Stimulated activated effector memory CD8-positive, alpha-beta T cell treated with anti-CD3 and anti-CD28 coated beads, Interleukin-12 subunit alpha, Interleukin-12 subunit beta, amount 100 ng/mL, for 72 hours (primary cell): Measurements from ENCODE around the gene CELSR1.
A peak's percentile ranks its signal among the peaks of the same experiment; 100 is the strongest.

Source experiments
- ATAC-seq: fragments of 150-1000 bp; cut with Tn5 transposase; 2 replicates; pipeline ENCODE4 v1.10.0; 2021
- DNase-seq, 2 donors: peaks; one replicate each; pipeline ENCODE4 v3.0.0; 2021 to 2022; ENCODE audit warnings: low spot score in 2 of 2
- H3K27ac Mint-ChIP-seq: one replicate; pipeline ENCODE4 v1.8.0; 2022; ENCODE audit warnings: mild to moderate bottlenecking, mixed read lengths
- H3K36me3 Mint-ChIP-seq: one replicate; pipeline ENCODE4 v1.8.0; 2022; ENCODE audit warnings: mild to moderate bottlenecking, mixed read lengths
- H3K4me1 Mint-ChIP-seq: one replicate; pipeline ENCODE4 v1.8.0; 2022; ENCODE audit warnings: mixed read lengths
- H3K4me3 Mint-ChIP-seq: one replicate; pipeline ENCODE4 v1.8.0; 2022; ENCODE audit warnings: mild to moderate bottlenecking, mixed read lengths
- H3K9me3 Mint-ChIP-seq: one replicate; pipeline ENCODE4 v1.8.0; 2022; ENCODE audit warnings: mixed read lengths

Gene CELSR1

DNA sequence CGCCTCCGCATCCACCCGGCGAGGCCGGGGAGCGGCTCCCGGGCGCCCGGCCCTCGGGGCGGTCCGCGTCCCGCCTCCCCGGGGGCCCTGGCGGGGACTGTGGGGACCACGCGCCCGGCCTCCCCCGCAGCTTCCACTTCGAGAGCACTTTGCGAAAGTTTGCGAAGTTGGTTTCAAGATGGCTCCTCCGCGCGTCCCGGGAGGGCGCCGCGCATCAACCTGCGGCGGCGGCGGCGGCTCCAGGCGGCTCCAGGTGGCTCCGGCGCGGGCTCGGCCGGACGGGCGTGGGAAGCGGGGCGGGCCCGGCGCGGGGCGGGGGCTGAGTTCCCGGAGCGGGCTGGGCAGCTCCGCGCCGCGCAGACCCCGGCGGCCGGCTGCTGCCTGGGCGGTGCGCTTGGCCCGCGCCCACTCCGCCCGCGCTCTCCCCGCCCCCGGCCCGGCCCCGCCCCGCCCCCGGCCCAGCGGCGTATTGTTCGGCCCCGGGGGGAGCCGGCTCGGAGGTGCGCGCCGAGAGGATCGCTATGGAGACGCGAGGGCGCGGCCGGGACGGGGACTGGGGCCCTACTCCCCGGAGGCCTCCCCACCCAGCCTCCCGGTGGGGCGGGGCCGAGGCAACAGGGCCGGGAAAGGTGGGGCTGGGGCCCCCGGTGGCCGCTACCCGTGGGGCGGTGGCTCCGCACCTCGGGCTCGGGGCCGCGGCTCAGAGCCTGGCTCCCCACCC, at the start of gene CELSR1:
TSS of gene CELSR1 (minus strand) at position 396 of the 721 bp plus-strand sequence. CDS start 450 bp downstream, outside the sequence.
- Mint-ChIP-seq H3K27ac (no peak within 1 kb of the TSS), H3K4me3 (peak within 1 kb of the TSS; percentile 60), H3K4me1 (peaks cover 11% of the 10 kb centered on the region), H3K9me3 (no peaks in the 10 kb centered on the region), H3K36me3 (no peaks in the 10 kb centered on the region)
- ATAC-seq (peak; percentile 9), DNase-seq (no peak)

- peaks cover 61% of the 10 kb centered on the region for H3K4me1 Mint-ChIP-seq
- no peak for DNase-seq
- H3K27ac Mint-ChIP-seq = peak overlapping the region; percentile 86
- H3K9me3 Mint-ChIP-seq = no peaks in the 10 kb centered on the region
- H3K4me3 Mint-ChIP-seq = peak overlapping the region; percentile 73
- peak; percentile 77 for ATAC-seq
- peaks cover 3% of the 10 kb centered on the region for H3K36me3 Mint-ChIP-seq
Measured at GRCh38 chr22:46587061-46587460, 49.6 kb upstream of the CELSR1 start.

- DNase-seq (no peak), ATAC-seq (no peak)
- Mint-ChIP-seq H3K27ac (peak overlapping the region; percentile 86), H3K4me3 (peak overlapping the region; percentile 73), H3K36me3 (no peaks in the 10 kb centered on the region), H3K4me1 (peaks cover 56% of the 10 kb centered on the region), H3K9me3 (no peaks in the 10 kb centered on the region)
Measured at GRCh38 chr22:46586531-46587011, 49.2 kb upstream of the CELSR1 start.

DNA sequence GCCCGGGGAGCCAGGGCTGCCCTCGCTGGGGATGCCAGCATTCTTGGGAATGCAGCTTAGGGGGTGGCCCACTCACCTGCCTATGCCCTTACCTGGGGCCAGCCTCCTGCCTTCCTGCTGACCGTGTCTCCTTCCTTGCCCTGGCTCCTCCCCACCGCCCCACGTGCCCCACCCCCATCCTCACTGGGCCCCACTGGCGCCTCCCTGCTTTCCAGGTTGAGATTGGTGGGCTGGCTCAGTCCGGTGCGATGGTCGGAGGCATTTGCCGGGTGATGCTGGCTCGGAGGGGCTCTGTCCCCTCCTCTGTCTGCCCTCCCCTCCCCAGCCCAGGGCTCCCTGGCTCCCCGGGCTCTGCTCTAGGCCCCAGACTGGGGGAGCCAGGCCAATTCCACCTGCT, 48.7 kb upstream of the CELSR1 start:
- H3K27ac Mint-ChIP-seq = no peak overlapping the region

DNA sequence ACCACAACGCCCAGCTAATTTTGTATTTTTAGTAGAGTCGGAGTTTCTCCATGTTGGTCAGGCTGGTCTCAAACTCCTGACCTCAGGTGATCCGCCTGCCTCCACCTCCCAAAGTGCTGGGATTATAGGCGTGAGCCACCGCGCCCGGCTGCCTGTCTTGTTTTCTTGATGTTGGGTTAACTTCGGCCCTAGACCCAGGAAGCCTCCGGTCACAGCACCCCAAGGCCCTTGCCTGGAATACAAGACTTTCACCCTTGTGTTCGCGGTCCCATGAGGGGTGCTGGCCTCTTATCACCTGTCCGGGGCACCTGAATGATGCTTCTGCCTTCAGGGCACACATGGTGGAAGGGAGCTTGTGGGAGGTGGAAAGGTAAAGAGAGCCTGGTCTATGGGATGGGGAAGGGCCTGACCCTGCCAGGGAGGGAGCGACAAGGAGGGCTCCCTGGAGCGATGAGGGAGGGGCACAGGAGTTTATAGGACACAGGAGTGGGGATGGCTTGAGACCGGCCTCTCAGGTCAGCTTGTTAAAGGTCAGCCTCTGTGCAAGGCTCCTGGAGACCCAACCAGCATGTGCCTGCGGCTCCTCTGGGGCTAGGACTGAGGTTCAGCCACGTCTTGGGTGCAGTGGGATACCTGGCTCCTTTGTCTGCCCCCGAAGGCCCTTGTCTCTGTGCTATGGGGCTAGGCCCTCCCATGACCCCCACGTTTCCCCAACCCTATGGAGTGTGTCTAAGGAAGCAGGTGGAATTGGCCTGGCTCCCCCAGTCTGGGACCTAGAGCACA, 48.1 kb upstream of the CELSR1 start:
- Mint-ChIP-seq H3K36me3 (no peaks in the 10 kb centered on the region), H3K4me1 (peaks cover 51% of the 10 kb centered on the region), H3K4me3 (no peak overlapping the region), H3K27ac (no peak overlapping the region), H3K9me3 (no peaks in the 10 kb centered on the region)
- ATAC-seq (no peak), DNase-seq (no peak)

More for the DNA sequence above, 48.7 kb upstream of the CELSR1 start:
- Mint-ChIP-seq H3K9me3 (no peaks in the 10 kb centered on the region), H3K4me1 (peaks cover 56% of the 10 kb centered on the region), H3K4me3 (no peak overlapping the region), H3K36me3 (no peaks in the 10 kb centered on the region)
- ATAC-seq = no peak
- DNase-seq = no peak

DNA sequence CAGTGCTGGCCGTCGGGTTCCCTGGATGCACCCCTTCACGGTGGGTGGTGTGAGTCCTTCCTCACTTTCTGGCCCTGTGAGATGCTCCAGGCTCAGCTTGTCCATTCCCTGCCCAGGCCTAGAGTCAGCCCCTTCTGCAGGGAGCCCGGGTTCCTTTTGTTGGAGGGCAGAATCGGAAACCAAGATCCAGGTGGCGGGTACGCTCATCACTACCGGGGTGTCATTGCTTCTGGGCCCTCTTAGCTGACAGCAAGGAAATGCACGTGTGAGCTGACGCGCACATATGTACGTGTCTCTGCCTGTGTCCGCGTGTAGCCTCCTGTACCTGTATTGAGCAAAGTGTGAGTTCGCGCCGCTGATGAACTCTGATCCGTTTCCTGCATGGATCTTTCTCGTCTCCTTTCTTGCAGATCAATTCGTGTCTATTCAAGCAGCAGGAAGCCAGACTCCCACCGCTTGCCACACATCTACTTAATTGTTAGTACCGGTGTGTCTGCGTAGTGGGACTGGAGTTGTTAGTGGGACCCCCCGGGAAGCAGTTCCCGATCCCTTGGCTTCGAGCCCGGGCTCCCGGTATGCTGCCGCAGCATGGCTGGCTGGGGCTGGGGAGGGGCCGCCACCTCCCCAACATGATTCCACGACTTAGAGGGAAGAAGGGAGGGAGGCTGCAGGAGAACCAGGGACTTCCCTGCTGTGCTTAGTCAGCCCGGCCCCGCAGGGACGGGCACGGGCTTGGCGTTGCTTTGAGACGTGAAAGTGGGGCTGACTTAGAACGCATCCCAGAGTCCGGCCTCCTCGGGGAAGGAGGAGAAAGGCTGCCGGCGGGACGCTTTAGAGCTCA, 46.9 kb upstream of the CELSR1 start:
- Mint-ChIP-seq H3K36me3 (no peaks in the 10 kb centered on the region), H3K4me1 (peaks cover 53% of the 10 kb centered on the region), H3K27ac (no peak overlapping the region), H3K9me3 (no peaks in the 10 kb centered on the region), H3K4me3 (no peak overlapping the region)
- ATAC-seq = no peak
- DNase-seq = no peak

DNA sequence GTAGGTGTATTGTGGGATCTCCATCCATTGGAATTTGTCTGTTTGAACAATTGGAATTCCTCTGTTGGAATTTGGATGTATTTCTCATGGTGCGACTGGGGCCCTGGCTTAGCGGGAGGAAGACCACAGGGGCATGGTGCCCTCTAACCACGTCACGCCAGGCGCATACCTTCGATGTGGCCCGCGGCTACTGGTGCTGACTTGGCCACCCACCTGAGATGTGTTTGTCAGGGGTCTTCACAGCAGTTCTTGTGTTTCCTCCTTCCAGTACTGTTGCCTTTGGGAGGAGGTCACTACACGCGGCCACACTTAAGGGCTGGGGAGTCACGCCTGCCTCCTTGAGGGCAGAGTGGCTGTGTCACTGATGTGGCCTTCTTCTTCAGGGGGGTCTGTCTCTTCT, 46.2 kb upstream of the CELSR1 start:
- ATAC-seq (no peak), DNase-seq (no peak)
- Mint-ChIP-seq H3K4me1 (peaks cover 56% of the 10 kb centered on the region), H3K4me3 (no peak overlapping the region), H3K36me3 (peaks cover 6% of the 10 kb centered on the region), H3K9me3 (no peaks in the 10 kb centered on the region), H3K27ac (no peak overlapping the region)

DNA sequence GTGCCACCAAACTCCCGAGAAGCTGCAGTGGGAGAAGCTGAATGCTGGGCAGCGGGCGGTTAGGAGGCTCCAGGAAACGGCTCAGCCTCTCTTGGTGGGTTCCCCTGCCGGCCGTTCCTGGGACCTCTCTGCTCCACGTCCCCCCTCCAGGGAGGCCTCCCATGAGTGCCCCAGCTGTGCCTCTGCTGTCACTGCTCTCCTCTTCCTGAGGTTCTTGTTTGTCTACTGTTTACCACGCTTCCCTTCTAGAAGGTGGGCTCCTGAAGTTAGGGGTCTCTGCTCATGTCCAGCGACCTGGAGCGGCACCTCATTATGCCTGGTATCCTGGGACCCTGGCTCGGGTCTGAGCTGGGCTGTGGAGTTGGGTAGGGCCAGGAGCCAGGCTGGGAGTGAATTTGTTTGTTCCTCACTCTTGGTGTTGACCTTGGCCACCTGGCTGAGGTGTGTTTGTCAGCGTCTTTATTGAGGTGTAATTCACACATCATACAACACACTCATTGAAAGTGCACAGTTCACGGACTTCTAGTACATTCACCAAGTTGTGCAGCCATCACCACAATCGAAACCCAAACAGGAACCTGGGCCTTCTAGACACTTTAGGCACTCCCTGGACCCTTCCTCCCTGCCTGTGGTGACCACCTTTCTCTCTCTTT, 45.0 kb upstream of the CELSR1 start:
- ATAC-seq = no peak
- Mint-ChIP-seq H3K36me3 (peaks cover 11% of the 10 kb centered on the region), H3K9me3 (no peaks in the 10 kb centered on the region), H3K27ac (no peak overlapping the region), H3K4me1 (peaks cover 56% of the 10 kb centered on the region), H3K4me3 (no peak overlapping the region)
- no peak for DNase-seq

GRCh38 chr22:46581538-46582244, 44.3 kb upstream of the CELSR1 start:
- H3K36me3 Mint-ChIP-seq = peaks cover 12% of the 10 kb centered on the region
- H3K9me3 Mint-ChIP-seq = no peaks in the 10 kb centered on the region
- no peak overlapping the region for H3K27ac Mint-ChIP-seq
- no peak for ATAC-seq
- H3K4me1 Mint-ChIP-seq = peaks cover 50% of the 10 kb centered on the region
- DNase-seq = no peak
- H3K4me3 Mint-ChIP-seq = no peak overlapping the region

GRCh38 chr22:46580940-46581537, 43.6 kb upstream of the CELSR1 start:
- no peak overlapping the region for H3K27ac Mint-ChIP-seq
- peaks cover 49% of the 10 kb centered on the region for H3K4me1 Mint-ChIP-seq
- peaks cover 14% of the 10 kb centered on the region for H3K36me3 Mint-ChIP-seq
- no peak overlapping the region for H3K4me3 Mint-ChIP-seq
- H3K9me3 Mint-ChIP-seq = no peaks in the 10 kb centered on the region
- ATAC-seq (no peak), DNase-seq (no peak)

DNA sequence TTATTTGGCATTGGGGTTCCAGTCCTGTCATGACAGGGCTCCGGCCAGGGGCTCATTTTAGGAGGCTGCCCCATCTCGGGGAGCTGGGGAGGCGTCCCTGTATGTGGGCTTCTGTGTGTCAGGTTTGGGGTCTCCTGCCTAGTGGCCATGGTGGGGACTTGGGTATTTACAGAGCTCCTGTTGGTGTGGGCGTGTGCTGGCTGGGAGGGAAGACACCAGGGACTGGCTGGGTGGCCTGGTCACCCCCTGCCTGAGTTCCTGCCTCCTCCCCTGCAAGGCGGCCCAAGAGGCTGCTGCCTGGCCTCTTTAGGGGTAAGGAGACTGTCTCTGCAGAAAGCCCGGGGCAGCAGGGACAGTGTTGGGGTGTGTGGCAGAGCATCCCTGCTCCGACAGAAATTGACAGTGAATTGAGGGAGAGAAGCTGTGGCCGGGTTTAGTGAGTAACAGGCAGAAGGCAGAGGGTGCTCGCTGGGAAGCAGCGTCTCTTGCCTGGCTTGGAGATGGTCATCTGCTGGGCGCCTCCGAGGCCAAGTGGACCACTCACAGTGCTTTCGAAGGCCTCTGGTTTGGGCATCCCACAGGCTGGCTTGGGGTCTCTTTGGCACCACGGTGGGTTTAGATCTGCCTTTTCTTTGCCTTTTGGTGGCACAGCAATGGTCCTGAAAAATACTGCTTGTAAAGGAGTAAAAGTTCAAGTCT, 42.5 kb upstream of the CELSR1 start:
- Mint-ChIP-seq H3K4me1 (peaks cover 56% of the 10 kb centered on the region), H3K27ac (peak overlapping the region; percentile 86), H3K9me3 (no peaks in the 10 kb centered on the region), H3K4me3 (no peak overlapping the region), H3K36me3 (peaks cover 19% of the 10 kb centered on the region)
- ATAC-seq (no peak), DNase-seq (no peak)

GRCh38 chr22:46578824-46579561, 41.6 kb upstream of the CELSR1 start:
- DNase-seq = no peak
- Mint-ChIP-seq H3K36me3 (peaks cover 19% of the 10 kb centered on the region), H3K9me3 (no peaks in the 10 kb centered on the region), H3K4me3 (peak overlapping the region; percentile 88), H3K4me1 (peaks cover 62% of the 10 kb centered on the region), H3K27ac (peak overlapping the region; percentile 86)
- ATAC-seq = no peak

GRCh38 chr22:46578251-46578823, 40.9 kb upstream of the CELSR1 start:
- peak overlapping the region; percentile 86 for H3K27ac Mint-ChIP-seq
- peaks cover 62% of the 10 kb centered on the region for H3K4me1 Mint-ChIP-seq

More at GRCh38 chr22:46578251-46578823, 40.9 kb upstream of the CELSR1 start:
- Mint-ChIP-seq H3K9me3 (no peaks in the 10 kb centered on the region), H3K36me3 (peaks cover 19% of the 10 kb centered on the region), H3K4me3 (peak overlapping the region; percentile 88)
- ATAC-seq (no peak), DNase-seq (no peak)
